ENCODE results near the gene CACNA2D3. TPM values are rescaled to one million over a fixed set of nuclear protein-coding genes. Genes with fewer than 3 reads are reported as not detected.

CACNA2D3 gene
- total RNA-seq, 1 donor from 2014 or later = 10.0 TPM

DNA sequence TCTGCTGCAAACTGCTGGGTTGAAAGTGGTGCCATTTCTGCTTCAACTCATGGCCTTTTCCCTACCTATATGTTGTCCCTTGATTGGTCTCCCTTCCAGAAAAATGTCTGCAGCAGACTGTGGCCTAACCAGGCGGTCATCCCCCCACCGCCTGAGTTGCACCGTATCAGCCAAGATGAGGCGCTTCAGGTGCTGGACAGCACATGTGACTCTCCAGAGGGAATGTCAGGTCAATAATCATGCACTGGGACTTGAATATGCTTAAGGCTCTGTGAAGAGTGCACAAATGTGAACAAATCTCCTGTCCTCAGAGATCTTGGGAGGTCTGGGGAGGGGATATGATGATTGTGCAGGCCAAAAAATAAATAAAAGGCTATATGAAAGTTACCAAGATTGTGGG is 773.3 kb downstream of the CACNA2D3 start:
- Mint-ChIP-seq H3K9me3 (ENCODE audit: unreplicated experiment) (no peaks in the 10 kb centered on the region), H3K27me3 (ENCODE audit: unreplicated experiment) (peaks cover 2% of the 10 kb centered on the region), H3K36me3 (ENCODE audit: unreplicated experiment) (no peaks in the 10 kb centered on the region), H3K4me3 (ENCODE audit: unreplicated experiment) (no peak overlapping the region), H3K27ac (ENCODE audit: unreplicated experiment) (no peak overlapping the region), H3K4me1 (ENCODE audit: low read depth, unreplicated experiment) (peaks cover 3% of the 10 kb centered on the region)
- DNase-seq = no peak
- no peak for TF ChIP-seq CTCF (IDR thresholded peaks at IDR 0.05; ENCODE audit: partially characterized antibody, unreplicated experiment)

- Mint-ChIP-seq H3K27me3 (ENCODE audit: unreplicated experiment) (no peaks in the 10 kb centered on the region), H3K27ac (ENCODE audit: unreplicated experiment) (no peak overlapping the region), H3K4me3 (ENCODE audit: unreplicated experiment) (no peak overlapping the region), H3K9me3 (ENCODE audit: unreplicated experiment) (no peaks in the 10 kb centered on the region), H3K36me3 (ENCODE audit: unreplicated experiment) (no peaks in the 10 kb centered on the region), H3K4me1 (ENCODE audit: low read depth, unreplicated experiment) (peaks cover 12% of the 10 kb centered on the region)
- TF ChIP-seq CTCF (IDR thresholded peaks at IDR 0.05; ENCODE audit: partially characterized antibody, unreplicated experiment) = no peak
- DNase-seq = no peak
Observed at GRCh38 chr3:54897028-54897711, 774.8 kb downstream of the CACNA2D3 start.

- H3K27me3 Mint-ChIP-seq (ENCODE audit: unreplicated experiment) = no peaks in the 10 kb centered on the region
- no peaks in the 10 kb centered on the region for H3K36me3 Mint-ChIP-seq (ENCODE audit: unreplicated experiment)
- H3K4me1 Mint-ChIP-seq (ENCODE audit: low read depth, unreplicated experiment) = peaks cover 12% of the 10 kb centered on the region
- TF ChIP-seq CTCF (IDR thresholded peaks at IDR 0.05; ENCODE audit: partially characterized antibody, unreplicated experiment) = no peak
- H3K27ac Mint-ChIP-seq (ENCODE audit: unreplicated experiment) = no peak overlapping the region
- H3K4me3 Mint-ChIP-seq (ENCODE audit: unreplicated experiment) = no peak overlapping the region
- no peaks in the 10 kb centered on the region for H3K9me3 Mint-ChIP-seq (ENCODE audit: unreplicated experiment)
- DNase-seq = no peak
Observed at GRCh38 chr3:54899273-54899672, 776.9 kb downstream of the CACNA2D3 start.

- Mint-ChIP-seq H3K9me3 (ENCODE audit: unreplicated experiment) (no peaks in the 10 kb centered on the region), H3K27ac (ENCODE audit: unreplicated experiment) (no peak overlapping the region)
- peak; percentile 19 for DNase-seq
Observed at GRCh38 chr3:54900838-54901591, 778.7 kb downstream of the CACNA2D3 start.

More at GRCh38 chr3:54900838-54901591, 778.7 kb downstream of the CACNA2D3 start:
- no peaks in the 10 kb centered on the region for H3K36me3 Mint-ChIP-seq (ENCODE audit: unreplicated experiment)
- no peak for TF ChIP-seq CTCF (IDR thresholded peaks at IDR 0.05; ENCODE audit: partially characterized antibody, unreplicated experiment)
- no peak overlapping the region for H3K4me3 Mint-ChIP-seq (ENCODE audit: unreplicated experiment)
- H3K27me3 Mint-ChIP-seq (ENCODE audit: unreplicated experiment) = no peaks in the 10 kb centered on the region
- peaks cover 12% of the 10 kb centered on the region for H3K4me1 Mint-ChIP-seq (ENCODE audit: low read depth, unreplicated experiment)
